Measurements from ENCODE around the gene TMEM184A.

DNA sequence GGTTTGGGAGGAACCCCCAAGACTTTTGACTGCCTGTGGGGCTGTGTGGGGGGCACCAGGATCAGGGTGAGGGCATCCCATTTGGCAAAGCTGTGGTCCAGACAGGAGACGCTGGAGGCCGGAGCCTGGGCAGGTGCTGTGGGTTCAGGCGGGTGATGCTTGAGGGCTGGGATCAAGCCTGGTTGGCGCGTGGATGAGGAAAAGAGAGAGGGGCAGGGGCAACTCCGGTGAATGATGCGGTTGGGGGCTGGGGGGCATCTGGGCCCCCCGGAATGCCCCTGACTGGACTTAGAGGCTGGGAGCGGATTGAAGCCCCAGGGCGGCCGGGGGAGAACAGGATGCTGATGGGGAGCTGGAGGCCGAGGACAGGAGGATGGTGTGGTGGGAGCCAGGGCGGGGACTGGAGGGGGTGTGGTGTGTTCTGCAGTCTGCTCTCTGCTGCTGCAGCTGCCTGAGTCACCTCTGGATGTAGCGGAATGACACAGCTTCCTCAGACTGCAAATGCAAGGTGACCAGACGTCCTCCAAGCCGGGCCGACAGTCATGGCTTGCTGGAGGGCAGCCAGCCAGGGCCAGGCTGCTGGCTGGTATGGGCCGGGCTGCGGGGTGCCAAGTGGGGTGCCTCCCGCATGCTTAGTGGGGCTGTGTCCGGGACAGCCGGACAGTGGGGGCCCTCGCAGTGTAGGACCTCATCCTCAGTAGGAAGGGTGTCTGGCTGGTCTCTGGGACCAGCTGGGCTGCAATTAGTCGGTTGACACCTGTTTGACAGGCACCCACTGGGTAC lies 22.3 kb downstream of the TMEM184A start:
- TF ChIP-seq, protein P1, sequence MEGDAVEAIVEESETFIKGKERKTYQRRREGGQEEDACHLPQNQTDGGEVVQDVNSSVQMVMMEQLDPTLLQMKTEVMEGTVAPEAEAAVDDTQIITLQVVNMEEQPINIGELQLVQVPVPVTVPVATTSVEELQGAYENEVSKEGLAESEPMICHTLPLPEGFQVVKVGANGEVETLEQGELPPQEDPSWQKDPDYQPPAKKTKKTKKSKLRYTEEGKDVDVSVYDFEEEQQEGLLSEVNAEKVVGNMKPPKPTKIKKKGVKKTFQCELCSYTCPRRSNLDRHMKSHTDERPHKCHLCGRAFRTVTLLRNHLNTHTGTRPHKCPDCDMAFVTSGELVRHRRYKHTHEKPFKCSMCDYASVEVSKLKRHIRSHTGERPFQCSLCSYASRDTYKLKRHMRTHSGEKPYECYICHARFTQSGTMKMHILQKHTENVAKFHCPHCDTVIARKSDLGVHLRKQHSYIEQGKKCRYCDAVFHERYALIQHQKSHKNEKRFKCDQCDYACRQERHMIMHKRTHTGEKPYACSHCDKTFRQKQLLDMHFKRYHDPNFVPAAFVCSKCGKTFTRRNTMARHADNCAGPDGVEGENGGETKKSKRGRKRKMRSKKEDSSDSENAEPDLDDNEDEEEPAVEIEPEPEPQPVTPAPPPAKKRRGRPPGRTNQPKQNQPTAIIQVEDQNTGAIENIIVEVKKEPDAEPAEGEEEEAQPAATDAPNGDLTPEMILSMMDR (conservative IDR thresholded peaks at IDR 0.05; ENCODE audit: low read depth, low read length) = no peak
- no peak for TF ChIP-seq ELK1 (IDR thresholded peaks at IDR 0.05; ENCODE audit: borderline replicate concordance, low read depth, low read length)
- TF ChIP-seq RFX5 (IDR thresholded peaks at IDR 0.05; ENCODE audit: low read depth, low read length) = no peak
- no peak for TF ChIP-seq RCOR1 (IDR thresholded peaks at IDR 0.05; ENCODE audit: insufficient replicate concordance, low read length)
- TF ChIP-seq POLR2A (IDR thresholded peaks at IDR 0.05; ENCODE audit: low read depth, low read length) = peak; percentile 73
